ENCODE data around the gene MRM3.
"Not testable (repeated sequence)": the region's sequence is repeated elsewhere in the genome, so short reads cannot be mapped to it uniquely, and the experiment has no call there.

The MRM3 gene

DNA sequence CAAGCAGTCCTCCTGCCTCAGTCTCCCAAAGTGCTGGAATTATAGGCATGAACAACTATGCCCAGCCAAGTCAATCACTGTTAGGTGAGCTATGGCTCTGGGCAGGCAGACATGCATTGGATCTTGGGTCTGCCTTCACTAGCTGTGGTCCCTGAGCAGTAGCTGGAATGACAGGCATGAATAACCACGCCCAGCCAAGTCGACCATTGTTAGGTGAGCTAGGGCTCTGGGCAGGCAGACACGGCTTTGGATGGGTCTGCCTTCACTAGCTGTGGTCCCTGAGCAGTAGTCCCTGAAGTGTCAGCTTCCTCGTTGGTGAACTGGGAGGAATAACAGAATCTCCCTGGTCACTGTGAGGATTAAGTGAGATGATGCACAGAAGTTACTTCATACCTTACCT lies 6.4 kb downstream of the MRM3 start:
- peaks cover 0 to 17% of the 10 kb centered on the region in 2 donors for H3K4me1 ChIP-seq (ENCODE audit: control insufficient read depth in 1 of 2, insufficient read depth in 2 of 2, low read length in 2 of 2)
- no peak overlapping the region for H3K27ac ChIP-seq (ENCODE audit: low read length)
- peaks cover 0 to 24% of the 10 kb centered on the region in 2 donors for H3K36me3 ChIP-seq (ENCODE audit: control insufficient read depth in 1 of 2, insufficient read depth in 2 of 2, low read length in 2 of 2)
- no peak overlapping the region for H3K4me3 ChIP-seq (ENCODE audit: low read depth in 1 of 2, low read length in 2 of 2)
- H3K9me3 ChIP-seq (ENCODE audit: control insufficient read depth in 1 of 2, low read length in 2 of 2): no peaks in the 10 kb centered on the region
- H3K27me3 ChIP-seq (ENCODE audit: low read depth, low read length): no peaks in the 10 kb centered on the region

DNA sequence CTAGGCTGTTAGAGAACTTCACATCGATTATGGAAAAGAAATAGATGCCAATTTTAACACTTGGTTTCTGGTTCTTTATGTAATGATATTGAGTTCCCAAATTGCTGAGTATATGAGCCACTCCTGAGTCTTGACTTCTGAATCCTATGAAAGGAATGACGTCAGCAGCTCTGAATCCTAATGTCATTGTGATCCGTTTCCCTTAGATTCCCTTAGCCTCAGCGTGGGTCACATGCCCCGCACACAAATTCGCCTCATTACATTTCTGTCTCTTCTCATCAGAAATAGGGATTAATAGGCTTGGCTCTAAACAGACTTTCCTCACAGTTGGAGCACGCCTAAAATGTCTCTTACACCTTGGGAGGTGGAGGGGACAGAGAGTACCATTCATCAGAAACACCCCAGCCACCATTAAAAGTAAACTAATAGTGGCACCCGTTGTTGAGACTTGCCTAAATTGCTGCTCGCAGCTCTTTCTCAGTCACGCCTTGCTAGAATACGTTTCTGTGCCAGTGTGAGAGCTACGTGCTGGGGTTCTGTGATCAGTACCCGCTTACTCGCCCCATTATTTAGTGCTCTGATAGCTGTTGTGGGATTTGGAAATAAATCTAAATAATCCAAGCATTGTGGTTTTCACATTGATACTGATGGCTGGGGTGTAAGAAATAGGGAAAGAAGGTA lies 7.1 kb downstream of the MRM3 start:
- Histone ChIP-seq H3K4me3 (ENCODE audit: low read depth in 1 of 2, low read length in 2 of 2) (no peak overlapping the region), H3K9me3 (ENCODE audit: control insufficient read depth in 1 of 2, low read length in 2 of 2) (no peaks in the 10 kb centered on the region), H3K36me3 (ENCODE audit: control insufficient read depth in 1 of 2, insufficient read depth in 2 of 2, low read length in 2 of 2) (peaks cover 0 to 24% of the 10 kb centered on the region in 2 donors), H3K4me1 (ENCODE audit: control insufficient read depth in 1 of 2, insufficient read depth in 2 of 2, low read length in 2 of 2) (peaks cover 0 to 16% of the 10 kb centered on the region in 2 donors), H3K27me3 (ENCODE audit: low read depth, low read length) (no peaks in the 10 kb centered on the region), H3K27ac (ENCODE audit: low read length) (no peak overlapping the region)

DNA sequence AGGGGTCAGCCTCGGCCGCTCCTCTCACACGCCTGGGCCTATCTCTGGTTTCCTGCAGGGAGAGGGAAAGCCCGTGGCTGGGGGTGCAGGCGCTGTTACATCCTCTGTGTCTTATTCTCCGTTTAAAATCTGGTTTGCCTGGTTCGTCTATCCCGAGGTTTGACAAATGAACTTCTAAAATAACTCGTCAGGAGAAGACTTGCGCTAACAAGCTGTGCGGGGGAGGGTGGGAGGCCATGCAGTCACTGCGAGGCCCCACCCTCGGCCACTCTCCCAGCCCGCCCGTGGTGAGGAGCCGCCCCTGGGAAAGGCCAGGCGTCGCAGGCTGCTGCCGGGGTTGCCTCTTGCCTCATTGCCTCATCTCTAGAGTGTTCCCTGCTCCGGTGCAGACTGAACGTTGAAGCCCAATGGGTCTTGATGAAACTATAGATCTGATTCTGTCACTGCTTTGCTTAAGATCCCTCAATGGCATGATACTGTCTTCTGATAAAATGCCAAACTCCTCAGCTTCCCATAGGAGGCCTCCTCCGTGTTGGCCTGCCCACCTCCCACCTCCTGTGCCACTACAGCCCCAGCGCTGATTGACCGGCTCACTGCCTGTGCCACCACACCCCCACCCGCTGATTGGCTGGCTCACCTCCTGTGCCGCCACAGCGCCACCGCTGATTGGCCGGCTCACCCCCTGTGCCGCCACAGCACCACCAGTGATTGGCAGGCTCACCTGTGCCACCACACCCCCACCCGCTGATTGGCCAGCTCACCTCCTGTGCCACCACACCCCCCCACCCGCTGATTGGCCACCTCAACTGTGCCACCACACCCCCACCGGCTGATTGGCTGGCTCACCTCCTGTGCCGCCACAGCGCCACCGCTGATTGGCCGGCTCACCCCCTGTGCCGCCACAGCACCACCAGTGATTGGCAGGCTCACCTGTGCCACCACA lies 8.0 kb downstream of the MRM3 start:
- H3K27ac ChIP-seq (ENCODE audit: low read length); H3K4me3 ChIP-seq (ENCODE audit: low read depth in 1 of 2, low read length in 2 of 2); H3K27me3 ChIP-seq (ENCODE audit: low read depth, low read length); H3K9me3 ChIP-seq (ENCODE audit: control insufficient read depth in 1 of 2, low read length in 2 of 2): not testable (repeated sequence)
- Histone ChIP-seq H3K36me3 (ENCODE audit: control insufficient read depth in 1 of 2, insufficient read depth in 2 of 2, low read length in 2 of 2) (peaks cover 0 to 24% of the 10 kb centered on the region in 2 donors), H3K4me1 (ENCODE audit: control insufficient read depth in 1 of 2, insufficient read depth in 2 of 2, low read length in 2 of 2) (peaks cover 4 to 20% of the 10 kb centered on the region in 2 donors)

DNA sequence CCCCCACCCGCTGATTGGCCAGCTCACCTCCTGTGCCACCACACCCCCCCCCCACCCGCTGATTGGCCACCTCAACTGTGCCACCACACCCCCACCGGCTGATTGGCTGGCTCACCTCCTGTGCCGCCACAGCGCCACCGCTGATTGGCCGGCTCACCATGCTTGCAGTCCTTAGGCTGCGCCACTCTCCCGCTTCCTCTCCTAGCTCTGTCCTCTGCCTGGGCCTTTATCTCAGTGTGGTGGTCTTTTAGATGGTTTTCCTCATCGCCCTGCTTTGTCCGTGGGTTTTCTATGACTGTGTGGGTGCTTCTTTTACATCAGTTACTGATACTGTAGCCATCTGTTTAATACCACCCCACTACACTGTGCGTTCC lies 8.7 kb downstream of the MRM3 start:
- H3K36me3 ChIP-seq (ENCODE audit: control insufficient read depth in 1 of 2, insufficient read depth in 2 of 2, low read length in 2 of 2): peaks cover 0 to 24% of the 10 kb centered on the region in 2 donors
- H3K27me3 ChIP-seq (ENCODE audit: low read depth, low read length); H3K9me3 ChIP-seq (ENCODE audit: control insufficient read depth in 1 of 2, low read length in 2 of 2); H3K27ac ChIP-seq (ENCODE audit: low read length); H3K4me3 ChIP-seq (ENCODE audit: low read depth in 1 of 2, low read length in 2 of 2): not testable (repeated sequence)
- peaks cover 4 to 20% of the 10 kb centered on the region in 2 donors for H3K4me1 ChIP-seq (ENCODE audit: control insufficient read depth in 1 of 2, insufficient read depth in 2 of 2, low read length in 2 of 2)

DNA sequence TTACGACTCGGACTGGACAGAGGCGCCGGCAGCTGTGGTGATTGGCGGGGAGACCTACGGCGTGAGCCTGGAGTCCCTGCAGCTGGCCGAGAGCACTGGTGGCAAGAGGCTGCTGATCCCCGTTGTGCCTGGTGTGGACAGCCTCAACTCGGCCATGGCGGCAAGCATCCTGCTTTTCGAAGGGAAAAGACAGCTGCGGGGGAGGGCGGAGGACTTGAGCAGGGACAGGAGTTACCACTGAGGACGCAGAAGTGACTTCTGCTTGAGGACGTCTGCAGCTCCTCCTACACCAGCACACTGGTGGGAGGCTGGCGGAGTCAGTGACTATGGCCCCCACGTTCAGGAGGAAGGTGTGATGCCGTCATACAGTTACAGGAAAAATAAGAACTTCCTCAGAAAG lies 9.7 kb downstream of the MRM3 start:
- peaks cover 4 to 20% of the 10 kb centered on the region in 2 donors for H3K4me1 ChIP-seq (ENCODE audit: control insufficient read depth in 1 of 2, insufficient read depth in 2 of 2, low read length in 2 of 2)
- H3K9me3 ChIP-seq (ENCODE audit: control insufficient read depth in 1 of 2, low read length in 2 of 2): no peaks in the 10 kb centered on the region
- peaks cover 0 to 24% of the 10 kb centered on the region in 2 donors for H3K36me3 ChIP-seq (ENCODE audit: control insufficient read depth in 1 of 2, insufficient read depth in 2 of 2, low read length in 2 of 2)
- H3K27me3 ChIP-seq (ENCODE audit: low read depth, low read length): no peaks in the 10 kb centered on the region
- no peak overlapping the region for H3K4me3 ChIP-seq (ENCODE audit: low read depth in 1 of 2, low read length in 2 of 2)
- no peak overlapping the region for H3K27ac ChIP-seq (ENCODE audit: low read length)

DNA sequence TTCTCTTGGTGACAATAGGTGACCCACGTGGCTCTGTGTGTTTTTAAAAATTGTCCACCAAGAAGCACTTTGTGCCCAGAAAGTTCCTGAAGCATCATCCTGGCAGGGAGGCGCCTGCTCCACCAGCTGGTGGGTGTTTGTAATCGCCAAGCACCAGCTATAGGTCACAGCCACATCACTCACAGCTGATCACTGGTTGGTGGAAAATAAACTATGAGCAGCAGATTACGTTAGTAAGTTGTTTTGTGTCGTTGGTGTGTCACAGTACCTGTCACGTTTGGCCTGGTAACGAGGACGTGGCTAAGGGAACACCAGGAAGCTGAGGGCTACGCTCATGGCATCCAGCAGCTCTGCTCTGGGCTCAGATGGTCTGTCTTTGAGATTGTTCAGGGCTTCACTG lies 10.1 kb downstream of the MRM3 start:
- H3K27ac ChIP-seq (ENCODE audit: low read length): no peak overlapping the region
- H3K4me3 ChIP-seq (ENCODE audit: low read depth in 1 of 2, low read length in 2 of 2): no peak overlapping the region
- H3K36me3 ChIP-seq (ENCODE audit: control insufficient read depth in 1 of 2, insufficient read depth in 2 of 2, low read length in 2 of 2): peaks cover 0 to 24% of the 10 kb centered on the region in 2 donors
- H3K9me3 ChIP-seq (ENCODE audit: control insufficient read depth in 1 of 2, low read length in 2 of 2): no peaks in the 10 kb centered on the region
- peaks cover 4 to 20% of the 10 kb centered on the region in 2 donors for H3K4me1 ChIP-seq (ENCODE audit: control insufficient read depth in 1 of 2, insufficient read depth in 2 of 2, low read length in 2 of 2)
- no peaks in the 10 kb centered on the region for H3K27me3 ChIP-seq (ENCODE audit: low read depth, low read length)

DNA sequence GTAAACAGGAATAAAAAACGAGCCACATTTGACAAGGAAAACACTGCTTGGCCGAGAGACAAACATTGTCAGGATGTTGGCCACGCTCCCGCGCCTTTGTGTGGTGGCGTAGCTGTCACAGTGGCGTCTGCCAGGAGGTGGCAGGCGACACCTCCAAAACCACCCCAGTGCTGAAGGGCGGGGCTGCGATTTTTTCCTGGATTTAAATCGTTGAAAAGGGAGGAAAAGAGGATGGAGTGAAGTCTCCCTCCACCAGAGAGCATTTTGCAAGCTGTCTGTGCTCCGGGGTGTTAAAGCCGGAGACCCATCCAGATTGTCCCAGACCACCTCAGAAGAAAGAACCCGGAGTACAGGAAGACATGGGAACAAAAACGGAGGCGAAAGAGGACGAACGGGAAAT lies 12.7 kb downstream of the MRM3 start:
- peaks cover 4 to 17% of the 10 kb centered on the region in 2 donors for H3K4me1 ChIP-seq (ENCODE audit: control insufficient read depth in 1 of 2, insufficient read depth in 2 of 2, low read length in 2 of 2)
- peaks cover 0 to 17% of the 10 kb centered on the region in 2 donors for H3K36me3 ChIP-seq (ENCODE audit: control insufficient read depth in 1 of 2, insufficient read depth in 2 of 2, low read length in 2 of 2)
- no peaks in the 10 kb centered on the region for H3K9me3 ChIP-seq (ENCODE audit: control insufficient read depth in 1 of 2, low read length in 2 of 2)
- H3K27me3 ChIP-seq (ENCODE audit: low read depth, low read length): no peaks in the 10 kb centered on the region
- peak overlapping the region; percentile 1 for H3K27ac ChIP-seq (ENCODE audit: low read length)
- H3K4me3 ChIP-seq (ENCODE audit: low read depth in 1 of 2, low read length in 2 of 2): peak overlapping the region; percentile 6 to 45

DNA sequence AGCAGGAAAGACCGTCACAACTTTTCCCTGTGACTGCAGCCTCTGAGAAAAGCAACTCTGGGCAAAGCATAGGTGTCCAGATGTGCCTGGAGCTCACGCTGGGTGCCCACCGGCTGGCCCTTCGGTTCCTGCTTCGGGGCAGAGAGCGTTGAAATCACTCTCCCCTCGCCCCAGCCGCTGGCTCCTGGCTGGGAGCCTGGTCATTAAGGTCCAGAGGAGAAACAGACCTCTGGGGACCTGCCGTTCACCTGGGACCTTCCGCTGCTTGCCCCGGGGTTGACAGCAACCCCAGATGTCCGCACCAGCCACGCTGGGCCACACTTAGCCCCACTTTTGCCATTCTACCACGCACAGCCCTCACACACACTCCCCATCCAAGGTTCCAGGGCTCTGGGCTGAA lies 13.1 kb downstream of the MRM3 start:
- Histone ChIP-seq H3K27ac (ENCODE audit: low read length) (peak overlapping the region; percentile 1), H3K4me3 (ENCODE audit: low read depth in 1 of 2, low read length in 2 of 2) (peak overlapping the region; percentile 6 to 45), H3K9me3 (ENCODE audit: control insufficient read depth in 1 of 2, low read length in 2 of 2) (no peaks in the 10 kb centered on the region), H3K36me3 (ENCODE audit: control insufficient read depth in 1 of 2, insufficient read depth in 2 of 2, low read length in 2 of 2) (peaks cover 0 to 21% of the 10 kb centered on the region in 2 donors), H3K27me3 (ENCODE audit: low read depth, low read length) (no peaks in the 10 kb centered on the region), H3K4me1 (ENCODE audit: control insufficient read depth in 1 of 2, insufficient read depth in 2 of 2, low read length in 2 of 2) (peaks cover 4 to 14% of the 10 kb centered on the region in 2 donors)

DNA sequence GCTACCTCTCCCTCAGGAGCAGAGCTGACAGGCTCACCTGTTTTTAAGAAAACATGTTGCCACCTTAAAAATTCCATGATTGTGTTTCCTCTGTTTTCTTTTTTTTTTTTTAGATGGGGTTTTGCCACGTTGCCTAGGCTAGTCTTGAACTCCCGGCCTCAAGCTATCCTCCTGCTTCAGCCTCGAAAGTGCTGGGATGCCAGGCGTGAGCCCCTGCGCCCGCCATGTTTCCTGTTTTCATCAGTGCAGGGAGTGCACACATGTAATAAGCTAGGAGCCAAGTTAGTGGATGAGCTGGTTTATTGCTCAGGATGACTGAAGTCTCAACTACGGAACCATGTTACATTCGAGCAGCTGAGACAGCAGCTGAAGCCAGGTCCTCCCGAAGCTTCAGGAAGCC lies 13.6 kb downstream of the MRM3 start:
- H3K36me3 ChIP-seq (ENCODE audit: control insufficient read depth in 1 of 2, insufficient read depth in 2 of 2, low read length in 2 of 2): peaks cover 0 to 25% of the 10 kb centered on the region in 2 donors
- peaks cover 4 to 14% of the 10 kb centered on the region in 2 donors for H3K4me1 ChIP-seq (ENCODE audit: control insufficient read depth in 1 of 2, insufficient read depth in 2 of 2, low read length in 2 of 2)

DNA sequence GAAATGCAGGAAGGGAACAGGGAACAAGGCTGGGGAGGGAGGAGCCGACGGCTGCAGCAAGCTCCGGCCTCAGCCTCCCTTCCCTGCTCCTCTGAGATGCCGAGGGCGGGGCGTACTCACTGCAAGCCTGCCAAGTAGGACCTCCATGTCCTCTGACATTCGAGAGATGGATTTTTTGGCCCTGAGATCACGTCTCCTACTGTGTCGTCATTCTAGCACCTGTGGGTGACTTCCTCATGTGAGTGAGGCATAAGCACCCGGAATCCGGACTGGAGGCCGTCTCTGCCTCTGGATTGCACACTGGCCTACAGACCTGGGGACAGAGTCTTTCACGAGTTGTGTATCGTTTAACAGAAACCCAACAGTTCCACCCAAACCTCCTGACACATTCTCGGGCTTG lies 14.5 kb downstream of the MRM3 start:
- H3K27ac ChIP-seq (ENCODE audit: low read length): no peak overlapping the region
- peaks cover 0 to 28% of the 10 kb centered on the region in 2 donors for H3K36me3 ChIP-seq (ENCODE audit: control insufficient read depth in 1 of 2, insufficient read depth in 2 of 2, low read length in 2 of 2)

More for the DNA sequence above, 13.6 kb downstream of the MRM3 start:
- no peak overlapping the region for H3K4me3 ChIP-seq (ENCODE audit: low read depth in 1 of 2, low read length in 2 of 2)
- H3K27ac ChIP-seq (ENCODE audit: low read length): no peak overlapping the region
- no peaks in the 10 kb centered on the region for H3K27me3 ChIP-seq (ENCODE audit: low read depth, low read length)
- H3K9me3 ChIP-seq (ENCODE audit: control insufficient read depth in 1 of 2, low read length in 2 of 2): no peaks in the 10 kb centered on the region

DNA sequence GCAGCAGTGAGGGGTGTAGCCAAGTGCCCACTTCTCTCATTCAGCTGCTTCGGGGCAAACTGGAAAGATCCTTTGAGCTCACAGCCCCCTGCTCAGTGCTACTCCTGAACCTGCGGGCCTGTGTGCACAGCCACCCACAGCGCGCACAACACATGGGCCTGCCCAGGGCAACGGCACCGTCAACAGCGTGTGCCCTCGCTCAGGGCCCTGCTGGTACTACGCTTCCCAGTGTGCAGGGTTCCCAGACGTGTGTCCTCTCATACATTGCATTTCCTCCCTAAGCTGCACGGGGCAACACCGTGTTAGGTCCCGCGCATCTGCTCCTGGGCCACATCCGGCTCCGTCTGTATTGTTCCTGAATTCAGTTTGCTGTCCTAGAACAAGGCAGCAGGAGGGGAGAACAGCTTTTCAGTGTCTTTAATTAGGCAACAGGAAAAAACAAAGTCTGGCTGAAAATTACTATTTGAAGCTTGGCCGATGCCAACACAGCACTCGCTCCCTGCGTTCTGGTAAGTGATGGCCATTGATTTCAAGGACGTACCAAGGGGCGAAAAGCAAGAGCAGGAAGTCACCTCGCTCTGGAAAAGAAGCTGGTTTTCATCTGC lies 15.2 kb downstream of the MRM3 start:
- no peaks in the 10 kb centered on the region for H3K27me3 ChIP-seq (ENCODE audit: low read depth, low read length)
- no peak overlapping the region for H3K27ac ChIP-seq (ENCODE audit: low read length)
- no peaks in the 10 kb centered on the region for H3K9me3 ChIP-seq (ENCODE audit: control insufficient read depth in 1 of 2, low read length in 2 of 2)
- H3K4me3 ChIP-seq (ENCODE audit: low read depth in 1 of 2, low read length in 2 of 2): no peak overlapping the region
- H3K4me1 ChIP-seq (ENCODE audit: control insufficient read depth in 1 of 2, insufficient read depth in 2 of 2, low read length in 2 of 2): peaks cover 4 to 14% of the 10 kb centered on the region in 2 donors
- H3K36me3 ChIP-seq (ENCODE audit: control insufficient read depth in 1 of 2, insufficient read depth in 2 of 2, low read length in 2 of 2): peaks cover 0 to 26% of the 10 kb centered on the region in 2 donors

More for the DNA sequence above, 14.5 kb downstream of the MRM3 start:
- Histone ChIP-seq H3K9me3 (ENCODE audit: control insufficient read depth in 1 of 2, low read length in 2 of 2) (no peaks in the 10 kb centered on the region), H3K4me3 (ENCODE audit: low read depth in 1 of 2, low read length in 2 of 2) (no peak overlapping the region), H3K4me1 (ENCODE audit: control insufficient read depth in 1 of 2, insufficient read depth in 2 of 2, low read length in 2 of 2) (peaks cover 4 to 14% of the 10 kb centered on the region in 2 donors), H3K27me3 (ENCODE audit: low read depth, low read length) (no peaks in the 10 kb centered on the region)
